ENCODE results near the gene CLASP2.

CLASP2 gene

DNA sequence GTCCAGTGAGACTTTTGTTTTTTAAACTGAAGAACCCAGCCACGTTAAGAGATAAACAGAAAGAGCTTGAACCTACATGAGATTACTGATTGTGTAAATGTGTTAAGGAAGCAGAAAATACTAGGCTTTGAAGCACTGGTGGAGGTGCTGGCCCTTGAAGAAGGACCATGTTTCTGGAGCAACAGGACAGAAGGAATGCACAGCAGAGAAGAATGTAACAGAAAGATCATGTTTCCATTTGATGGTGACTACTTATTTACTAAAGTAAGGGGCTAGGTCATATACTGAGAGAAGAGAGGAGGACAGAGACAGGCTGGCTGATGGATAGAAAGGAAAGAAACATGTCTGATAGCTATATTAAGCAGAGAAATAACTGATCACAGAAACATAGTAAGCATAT, 88.8 kb downstream of the CLASP2 start:
- no peak for DNase-seq (ENCODE audit: low read depth)
- TF ChIP-seq, protein P1, sequence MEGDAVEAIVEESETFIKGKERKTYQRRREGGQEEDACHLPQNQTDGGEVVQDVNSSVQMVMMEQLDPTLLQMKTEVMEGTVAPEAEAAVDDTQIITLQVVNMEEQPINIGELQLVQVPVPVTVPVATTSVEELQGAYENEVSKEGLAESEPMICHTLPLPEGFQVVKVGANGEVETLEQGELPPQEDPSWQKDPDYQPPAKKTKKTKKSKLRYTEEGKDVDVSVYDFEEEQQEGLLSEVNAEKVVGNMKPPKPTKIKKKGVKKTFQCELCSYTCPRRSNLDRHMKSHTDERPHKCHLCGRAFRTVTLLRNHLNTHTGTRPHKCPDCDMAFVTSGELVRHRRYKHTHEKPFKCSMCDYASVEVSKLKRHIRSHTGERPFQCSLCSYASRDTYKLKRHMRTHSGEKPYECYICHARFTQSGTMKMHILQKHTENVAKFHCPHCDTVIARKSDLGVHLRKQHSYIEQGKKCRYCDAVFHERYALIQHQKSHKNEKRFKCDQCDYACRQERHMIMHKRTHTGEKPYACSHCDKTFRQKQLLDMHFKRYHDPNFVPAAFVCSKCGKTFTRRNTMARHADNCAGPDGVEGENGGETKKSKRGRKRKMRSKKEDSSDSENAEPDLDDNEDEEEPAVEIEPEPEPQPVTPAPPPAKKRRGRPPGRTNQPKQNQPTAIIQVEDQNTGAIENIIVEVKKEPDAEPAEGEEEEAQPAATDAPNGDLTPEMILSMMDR (IDR thresholded peaks at IDR 0.05; ENCODE audit: control insufficient read depth, extremely low read depth, insufficient read depth) = no peak
- no peak overlapping the region for H3K4me3 ChIP-seq (ENCODE audit: low read depth, low read length)

DNA sequence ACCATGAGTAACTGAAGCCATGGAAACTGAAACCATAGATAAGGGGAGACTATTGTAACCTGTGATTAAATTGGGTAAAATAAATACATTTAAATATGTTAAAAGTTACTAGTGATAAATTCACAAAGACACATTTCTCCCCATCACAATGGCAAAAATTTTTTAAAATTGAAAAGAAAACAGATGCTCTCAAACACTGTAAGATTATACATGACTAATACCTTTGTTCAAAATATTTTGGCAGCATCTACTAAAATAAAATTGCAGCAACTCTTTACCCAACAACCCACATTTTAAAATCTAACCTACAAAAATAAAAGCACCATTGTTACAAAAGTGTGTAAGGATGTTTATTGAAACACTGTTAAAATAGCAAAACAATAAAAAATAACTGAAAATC, 93.3 kb downstream of the CLASP2 start:
- TF ChIP-seq, protein P1 (IDR thresholded peaks at IDR 0.05; ENCODE audit: control insufficient read depth, extremely low read depth, insufficient read depth) = no peak
- no peak overlapping the region for H3K4me3 ChIP-seq (ENCODE audit: low read depth, low read length)
- no peak for DNase-seq (ENCODE audit: low read depth)

DNA sequence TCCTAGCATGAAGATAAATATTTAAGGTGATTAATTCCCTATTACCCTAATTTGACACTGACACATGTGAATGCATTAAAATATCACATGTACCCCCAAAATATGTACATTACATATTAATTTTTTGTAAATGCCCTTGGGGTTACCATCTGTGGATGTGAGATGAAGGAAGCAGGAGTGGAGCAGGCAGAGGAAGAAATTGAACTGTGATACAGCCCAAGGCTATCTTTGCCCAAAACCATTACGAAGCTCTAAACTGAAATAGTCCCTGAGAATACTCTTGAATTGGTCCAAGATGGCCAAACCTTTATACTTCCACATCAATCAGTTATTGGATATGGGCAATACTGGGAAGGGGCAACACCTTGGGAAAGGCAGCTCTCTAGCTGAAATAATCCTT, 105.0 kb downstream of the CLASP2 start:
- no peak for DNase-seq (ENCODE audit: low read depth)
- TF ChIP-seq, protein P1 (IDR thresholded peaks at IDR 0.05; ENCODE audit: control insufficient read depth, extremely low read depth, insufficient read depth) = no peak
- no peak overlapping the region for H3K4me3 ChIP-seq (ENCODE audit: low read depth, low read length)

DNA sequence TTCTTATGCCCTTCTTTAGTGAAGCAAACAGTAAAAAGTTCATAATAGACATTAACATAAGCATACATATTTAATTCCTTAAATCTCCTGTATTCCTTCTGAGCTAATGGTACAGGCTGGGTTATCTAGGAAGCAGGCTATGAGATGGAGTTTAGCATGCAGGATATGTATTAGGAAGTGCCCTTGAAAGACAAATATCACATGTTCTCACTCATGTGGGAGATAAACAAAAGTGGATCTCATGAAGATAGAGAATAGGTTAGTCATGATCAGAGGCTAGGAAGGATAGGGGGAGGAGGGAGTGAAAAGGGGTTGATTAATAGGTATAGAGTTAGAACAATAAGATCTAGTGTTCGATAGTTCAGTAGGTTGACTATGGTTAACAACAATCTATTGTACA, 105.4 kb downstream of the CLASP2 start:
- TF ChIP-seq, protein P1 (IDR thresholded peaks at IDR 0.05; ENCODE audit: control insufficient read depth, extremely low read depth, insufficient read depth) = no peak
- no peak overlapping the region for H3K4me3 ChIP-seq (ENCODE audit: low read depth, low read length)

DNA sequence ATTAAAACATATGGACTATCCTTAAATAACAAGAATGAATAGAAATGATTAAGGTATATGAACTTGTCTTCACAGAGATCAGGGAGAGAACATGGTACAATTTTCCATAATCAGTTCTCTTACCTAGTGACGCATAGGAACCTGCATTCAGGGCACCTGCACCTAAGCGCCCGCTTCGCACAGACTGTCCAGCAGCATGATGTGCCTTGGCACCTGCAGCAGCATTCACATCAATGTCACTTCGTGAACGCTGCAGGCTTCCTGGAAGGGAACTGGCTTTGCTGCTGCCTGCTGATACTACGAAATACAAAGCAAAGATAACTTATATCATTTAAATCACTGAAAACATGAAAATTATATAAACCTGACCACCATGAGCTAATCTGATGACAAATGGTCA, 115.2 kb downstream of the CLASP2 start:
- no peak overlapping the region for H3K4me3 ChIP-seq (ENCODE audit: low read depth, low read length)
- DNase-seq (ENCODE audit: low read depth) = no peak
- TF ChIP-seq, protein P1 (IDR thresholded peaks at IDR 0.05; ENCODE audit: control insufficient read depth, extremely low read depth, insufficient read depth) = no peak

More for the DNA sequence above, 105.4 kb downstream of the CLASP2 start:
- DNase-seq (ENCODE audit: low read depth) = no peak

DNA sequence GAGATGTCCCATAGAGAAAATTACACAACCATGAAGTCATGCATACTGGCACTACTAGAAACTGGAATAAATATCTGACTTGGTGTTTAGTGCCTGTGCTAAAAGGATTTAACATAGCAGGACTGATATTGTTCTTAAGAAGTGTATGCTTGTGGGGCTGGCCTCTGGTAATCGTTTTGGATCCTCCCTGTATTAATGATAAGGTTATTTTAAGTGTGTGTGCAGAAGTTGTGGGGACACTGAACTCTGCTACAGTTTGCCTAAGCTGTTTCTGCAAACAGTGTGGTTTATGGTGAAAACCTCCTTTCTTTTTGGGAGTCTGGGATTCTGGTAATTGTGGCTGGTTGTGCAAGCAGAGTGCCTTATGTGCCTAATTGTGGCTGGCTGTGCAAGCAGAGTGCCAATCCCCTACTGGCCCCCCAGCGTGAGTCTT, 120.8 kb downstream of the CLASP2 start:
- H3K4me3 ChIP-seq (ENCODE audit: low read depth, low read length) = no peak overlapping the region
- TF ChIP-seq, protein P1 (IDR thresholded peaks at IDR 0.05; ENCODE audit: control insufficient read depth, extremely low read depth, insufficient read depth) = no peak
- no peak for DNase-seq (ENCODE audit: low read depth)

DNA sequence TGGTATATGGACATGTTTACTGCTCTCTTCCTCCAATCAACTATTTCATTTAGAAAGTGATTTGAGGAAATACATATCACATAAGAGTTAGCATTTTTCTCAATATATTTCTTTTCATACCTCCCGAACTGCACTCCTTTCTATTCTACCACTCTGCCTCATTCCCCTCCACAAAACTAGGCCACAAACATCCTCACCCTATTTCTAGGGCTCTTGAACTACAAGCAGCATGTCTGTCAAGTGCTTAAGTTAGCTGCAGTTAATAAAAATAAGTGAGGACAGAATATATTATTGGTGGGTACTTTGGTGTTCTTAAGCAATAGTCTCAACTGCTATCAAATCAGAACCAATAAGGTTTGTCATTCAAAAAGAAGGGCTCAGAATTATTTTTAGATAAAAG, 125.1 kb downstream of the CLASP2 start:
- H3K4me3 ChIP-seq (ENCODE audit: low read depth, low read length) = no peak overlapping the region
- DNase-seq (ENCODE audit: low read depth) = no peak
- TF ChIP-seq, protein P1 (IDR thresholded peaks at IDR 0.05; ENCODE audit: control insufficient read depth, extremely low read depth, insufficient read depth) = no peak

Measured in LNCaP clone FGC (cell line).